D721Med (cell line): ENCODE data around the gene PCYOX1L.

Experiments
- DNase-seq: peaks from one replicate; pipeline ENCODE4 v3.0.0; 2011; ENCODE audit warnings: low spot score; ENCODE audit not compliant: insufficient read length
- FAIRE-seq: peaks from 2 replicates; lab custom pipeline; 2011; peaks lifted over from hg19 to GRCh38; lab: Jason Lieb, UNC
- TF ChIP-seq, protein P1 (sequence below): IDR thresholded peaks from 2 replicates; pipeline ENCODE4 v1.5.1; 2012; ENCODE audit warnings: mild to moderate bottlenecking, control low read depth; ENCODE audit not compliant: insufficient read depth; ENCODE audit errors: missing control alignments

The PCYOX1L gene

DNA sequence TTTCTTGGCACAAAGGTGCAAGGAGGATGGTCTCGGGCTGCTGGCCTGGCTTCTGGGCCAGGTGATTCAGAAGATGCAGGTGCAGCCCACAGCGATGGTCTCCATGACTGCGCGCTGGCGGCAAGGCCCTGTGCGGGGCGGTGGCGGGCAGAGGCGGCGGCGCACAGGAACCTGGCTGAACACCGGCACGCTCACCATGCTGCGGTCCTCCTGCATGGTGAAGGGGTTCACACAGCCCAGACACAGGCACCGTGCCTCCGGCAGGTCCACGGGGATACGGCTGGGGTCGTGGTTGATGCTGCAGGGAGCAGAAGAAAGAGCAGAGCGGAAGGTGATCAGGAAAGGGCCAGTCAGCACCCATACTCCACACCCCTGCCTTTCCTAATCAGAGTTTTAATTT lies 16.5 kb downstream of the PCYOX1L start:
- DNase-seq: no peak
- FAIRE-seq: no peak

DNA sequence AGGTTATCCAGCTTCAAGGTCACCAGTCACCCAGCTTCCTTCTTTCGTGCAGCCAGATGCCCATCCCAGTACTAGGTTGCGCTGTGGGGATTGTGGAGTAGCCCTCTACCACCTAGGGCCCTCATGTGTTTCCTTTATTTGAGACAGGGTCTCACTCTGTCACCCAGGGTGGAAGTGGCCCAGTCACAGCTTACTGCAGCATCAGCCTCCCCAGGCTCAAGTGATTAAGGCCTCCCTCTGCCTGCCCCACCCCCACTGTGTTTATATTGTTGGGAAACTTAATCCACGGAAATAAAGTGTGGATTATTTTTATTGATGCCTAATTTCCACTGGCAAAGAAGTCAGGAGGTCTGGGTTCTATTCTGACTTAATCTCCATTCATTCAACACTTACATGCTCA lies 17.0 kb downstream of the PCYOX1L start:
- TF ChIP-seq, protein P1, sequence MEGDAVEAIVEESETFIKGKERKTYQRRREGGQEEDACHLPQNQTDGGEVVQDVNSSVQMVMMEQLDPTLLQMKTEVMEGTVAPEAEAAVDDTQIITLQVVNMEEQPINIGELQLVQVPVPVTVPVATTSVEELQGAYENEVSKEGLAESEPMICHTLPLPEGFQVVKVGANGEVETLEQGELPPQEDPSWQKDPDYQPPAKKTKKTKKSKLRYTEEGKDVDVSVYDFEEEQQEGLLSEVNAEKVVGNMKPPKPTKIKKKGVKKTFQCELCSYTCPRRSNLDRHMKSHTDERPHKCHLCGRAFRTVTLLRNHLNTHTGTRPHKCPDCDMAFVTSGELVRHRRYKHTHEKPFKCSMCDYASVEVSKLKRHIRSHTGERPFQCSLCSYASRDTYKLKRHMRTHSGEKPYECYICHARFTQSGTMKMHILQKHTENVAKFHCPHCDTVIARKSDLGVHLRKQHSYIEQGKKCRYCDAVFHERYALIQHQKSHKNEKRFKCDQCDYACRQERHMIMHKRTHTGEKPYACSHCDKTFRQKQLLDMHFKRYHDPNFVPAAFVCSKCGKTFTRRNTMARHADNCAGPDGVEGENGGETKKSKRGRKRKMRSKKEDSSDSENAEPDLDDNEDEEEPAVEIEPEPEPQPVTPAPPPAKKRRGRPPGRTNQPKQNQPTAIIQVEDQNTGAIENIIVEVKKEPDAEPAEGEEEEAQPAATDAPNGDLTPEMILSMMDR: no peak
- no peak for FAIRE-seq
- no peak for DNase-seq

More for the DNA sequence above, 16.5 kb downstream of the PCYOX1L start:
- TF ChIP-seq, protein P1: no peak

DNA sequence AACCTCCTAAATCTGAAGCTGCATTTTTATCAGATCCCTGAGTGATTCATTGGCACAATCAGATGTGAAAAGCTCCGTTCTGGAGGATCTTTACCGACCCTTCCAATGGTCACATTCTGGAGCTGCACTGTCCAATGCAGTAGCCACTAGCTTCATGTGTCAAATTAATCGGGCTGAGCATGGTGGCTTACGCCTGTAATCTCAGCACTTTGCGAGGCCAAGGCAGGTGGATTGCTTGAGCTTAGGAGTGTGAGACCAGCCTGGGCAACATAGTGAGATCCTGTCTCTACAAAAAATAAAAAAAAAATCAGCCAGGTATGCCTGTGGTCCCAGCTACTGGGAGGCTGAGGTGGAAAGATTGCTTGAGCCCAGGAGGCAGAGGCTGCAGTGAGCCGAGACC lies 17.6 kb downstream of the PCYOX1L start:
- TF ChIP-seq, protein P1: no peak
- FAIRE-seq (no peak), DNase-seq (no peak)

DNA sequence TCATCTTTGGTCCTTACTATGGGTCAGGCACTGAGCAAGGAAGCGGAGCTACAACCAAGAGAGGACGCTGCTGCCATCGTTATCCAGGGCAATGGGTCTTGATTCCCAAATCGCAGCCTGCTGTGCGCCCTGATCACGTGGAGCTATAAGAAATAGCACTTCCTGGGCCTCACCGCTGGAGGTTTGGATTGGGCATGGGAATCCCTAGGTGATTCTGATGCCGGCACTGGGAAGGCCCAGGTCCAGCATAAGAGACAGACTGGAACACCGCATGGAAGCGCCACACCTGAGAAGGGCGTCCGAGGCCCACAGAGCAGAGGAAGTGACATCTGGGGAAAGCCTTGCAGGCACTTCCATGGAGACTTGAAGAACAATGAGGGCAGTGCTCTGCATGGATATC lies 18.3 kb downstream of the PCYOX1L start:
- FAIRE-seq (no peak), DNase-seq (no peak)
- TF ChIP-seq, protein P1: no peak

DNA sequence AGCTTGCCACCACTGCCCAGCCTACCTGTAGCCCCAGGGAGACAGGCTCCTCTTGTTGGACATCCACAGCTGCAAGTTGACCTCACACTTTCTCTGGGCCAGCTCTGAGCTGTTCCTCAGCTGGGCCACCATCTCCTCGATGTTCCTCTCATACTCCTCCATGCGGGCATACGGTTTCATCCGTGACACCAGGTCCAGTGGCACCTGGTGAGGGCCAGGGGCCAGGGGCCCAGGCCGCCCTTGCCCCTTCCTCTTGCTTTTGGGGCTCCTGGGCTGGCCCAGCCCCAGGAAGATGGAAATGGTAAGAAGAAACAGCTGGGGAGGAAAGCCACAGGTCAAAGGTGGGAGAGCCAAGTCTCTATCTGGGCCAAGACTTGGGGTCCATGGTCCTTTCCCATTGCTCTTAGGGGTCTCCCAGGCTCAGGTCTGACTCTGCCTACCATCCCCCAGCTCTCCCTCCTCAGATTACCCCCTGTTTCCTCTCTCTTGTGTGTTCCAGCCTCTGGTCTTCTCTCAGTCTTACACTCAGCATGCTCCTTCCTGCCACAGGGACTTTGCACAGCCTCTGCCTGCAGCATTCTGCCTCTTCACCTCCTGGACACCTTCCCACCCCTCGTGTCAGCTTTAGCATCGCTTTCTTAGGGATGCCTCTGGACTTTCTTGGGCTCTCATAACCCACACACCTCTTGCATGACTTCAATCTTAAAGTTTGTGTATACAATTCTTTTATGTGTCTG lies 19.0 kb downstream of the PCYOX1L start:
- DNase-seq (no peak), FAIRE-seq (no peak)
- TF ChIP-seq, protein P1: no peak

DNA sequence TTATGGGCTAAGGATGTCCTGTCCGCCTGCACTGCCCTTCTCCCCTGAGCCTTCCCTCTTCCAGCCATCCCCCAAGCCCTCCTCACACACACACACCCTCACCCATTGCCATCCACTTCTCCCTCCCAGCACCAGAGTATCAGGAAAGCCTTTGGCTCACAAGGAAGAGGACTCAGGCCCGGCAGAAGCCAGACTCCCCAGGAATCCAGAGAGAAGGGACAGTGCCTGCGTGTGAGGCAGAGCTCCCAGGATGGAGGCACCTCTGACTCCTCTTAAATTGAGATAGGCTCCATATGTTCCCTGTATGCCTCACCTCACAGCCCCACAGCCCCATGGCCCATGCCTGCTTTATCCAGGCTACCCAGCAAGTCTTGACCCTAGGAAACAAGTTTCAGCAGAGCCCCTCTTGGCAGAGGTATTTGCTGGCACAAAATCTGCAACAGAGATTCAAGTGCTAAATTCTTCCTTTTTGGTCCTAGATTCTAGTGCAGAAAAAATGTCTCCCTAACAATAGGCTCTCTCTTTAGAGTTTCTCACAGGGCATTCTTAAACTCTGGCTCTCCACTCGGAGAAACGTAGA lies 20.5 kb downstream of the PCYOX1L start:
- no peak for FAIRE-seq
- TF ChIP-seq, protein P1: no peak

DNA sequence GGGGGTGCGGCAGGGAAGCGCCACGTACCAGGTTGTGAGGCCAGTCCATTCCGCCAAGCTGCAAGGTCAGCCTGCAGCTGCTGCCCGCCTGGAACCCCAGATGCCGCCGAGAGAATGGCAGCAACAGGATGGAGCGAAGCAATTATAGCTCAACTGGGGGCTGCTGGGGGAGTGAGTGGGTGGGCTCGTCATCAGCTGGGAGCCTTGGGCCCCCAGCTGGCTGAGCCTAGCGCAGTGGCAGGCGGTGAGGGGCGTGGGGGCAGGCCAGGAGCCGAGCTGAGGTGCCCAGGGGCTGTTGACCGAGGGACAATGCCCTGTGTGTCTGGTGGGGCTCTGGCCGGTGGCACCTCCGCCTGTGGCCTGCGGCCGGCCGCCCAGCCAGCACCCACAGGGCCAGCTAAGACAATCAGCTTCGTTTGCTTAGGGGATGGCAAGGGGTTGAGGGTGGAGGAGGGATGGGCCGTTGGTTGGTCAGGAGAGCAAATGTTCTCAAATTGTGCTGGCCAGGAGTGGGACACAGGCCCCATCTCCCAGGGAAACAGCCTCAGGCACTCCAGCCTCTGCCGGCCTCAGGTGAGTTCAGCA lies 21.4 kb downstream of the PCYOX1L start, which contains the start of gene IL17B:
Gene IL17B, minus strand, starts transcription at position 116 of the 585 bp plus-strand sequence. Its CDS starts 67 bp downstream, at position 49.
- TF ChIP-seq, protein P1: no peak
- no peak for FAIRE-seq
- no peak for DNase-seq

More for the DNA sequence above, 20.5 kb downstream of the PCYOX1L start:
- DNase-seq: no peak
